Measurements from ENCODE around the gene CLSTN3. TPM values are rescaled to one million over a fixed set of nuclear protein-coding genes. Genes with fewer than 3 reads are reported as not detected.

The CLSTN3 gene
- total RNA-seq, 1 experiment from 2014 or later: 111 TPM

- intact Hi-C loops (cut with micrococcal nuclease; ENCODE audit: unreplicated experiment): no loop called here
- TF ChIP-seq EZH2 (IDR thresholded peaks at IDR 0.05; ENCODE audit: low read depth) (no peak), CTCF (conservative IDR thresholded peaks at IDR 0.05) (no peak)
- Histone ChIP-seq H3K27me3 (ENCODE audit: insufficient read depth, low read depth) (no peaks in the 10 kb centered on the region), H3K79me2 (ENCODE audit: low read depth) (no peaks in the 10 kb centered on the region), H3K4me3 (no peak overlapping the region), H3K4me2 (no peak overlapping the region), H3K27ac (no peak overlapping the region), H3K9me3 (ENCODE audit: insufficient read depth, low read depth) (no peaks in the 10 kb centered on the region), H4K20me1 (ENCODE audit: insufficient read depth) (no peaks in the 10 kb centered on the region), H3K4me1 (replicated peaks; ENCODE audit: insufficient read depth) (no peaks in the 10 kb centered on the region), H3F3A (ENCODE audit: insufficient read depth, low read depth) (no peaks in the 10 kb centered on the region), H3K36me3 (ENCODE audit: low read depth) (no peaks in the 10 kb centered on the region), H2AFZ (no peak overlapping the region), H3K9me2 (ENCODE audit: insufficient read depth) (no peaks in the 10 kb centered on the region)
- ChIA-PET POLR2A (ENCODE audit: unreplicated experiment) (no interaction called here), CTCF (no interaction called here)
- BruUV-seq (replicated peaks): no TSS peak
- DNase-seq: no peak
These were observed 8.8 kb upstream of the CLSTN3 start for GRCh38 chr12:7121324-7121723.

- no peak overlapping the region for H3K4me2 ChIP-seq
- ChIA-PET CTCF (interaction anchor here (0.6 kb wide), 1 partner anchor 145 kb away, joined by 12 read pairs; no protein-coding TSS in a partner anchor), POLR2A (ENCODE audit: unreplicated experiment) (interaction anchor here (0.6 kb wide), 1 partner anchor 385 kb away, joined by 3 read pairs; no protein-coding TSS in a partner anchor)
- no peaks in the 10 kb centered on the region for H3K9me2 ChIP-seq (ENCODE audit: insufficient read depth)
- no peak for TF ChIP-seq CTCF (conservative IDR thresholded peaks at IDR 0.05)
- no peak for TF ChIP-seq EZH2 (IDR thresholded peaks at IDR 0.05; ENCODE audit: low read depth)
- no peaks in the 10 kb centered on the region for H3K4me1 ChIP-seq (replicated peaks; ENCODE audit: insufficient read depth)
- no peaks in the 10 kb centered on the region for H3K9me3 ChIP-seq (ENCODE audit: insufficient read depth, low read depth)
- H3K27me3 ChIP-seq (ENCODE audit: insufficient read depth, low read depth): no peaks in the 10 kb centered on the region
- no peak overlapping the region for H3K4me3 ChIP-seq
- H3K36me3 ChIP-seq (ENCODE audit: low read depth): no peaks in the 10 kb centered on the region
- no peaks in the 10 kb centered on the region for H3K79me2 ChIP-seq (ENCODE audit: low read depth)
- H3F3A ChIP-seq (ENCODE audit: insufficient read depth, low read depth): no peaks in the 10 kb centered on the region
- no peak for DNase-seq
- BruUV-seq (replicated peaks): no TSS peak
- no peak overlapping the region for H2AFZ ChIP-seq
- intact Hi-C loops (cut with micrococcal nuclease; ENCODE audit: unreplicated experiment): no loop called here
- no peaks in the 10 kb centered on the region for H4K20me1 ChIP-seq (ENCODE audit: insufficient read depth)
- no peak overlapping the region for H3K27ac ChIP-seq
These were observed 7.1 kb upstream of the CLSTN3 start for GRCh38 chr12:7122811-7123769.

GRCh38 chr12:7123806-7124522, 6.2 kb upstream of the CLSTN3 start:
- intact Hi-C loops (cut with micrococcal nuclease; ENCODE audit: unreplicated experiment): no loop called here
- no peak overlapping the region for H3K4me2 ChIP-seq
- BruUV-seq (replicated peaks): no TSS peak
- H4K20me1 ChIP-seq (ENCODE audit: insufficient read depth): no peaks in the 10 kb centered on the region
- no peak for DNase-seq
- H3F3A ChIP-seq (ENCODE audit: insufficient read depth, low read depth): no peaks in the 10 kb centered on the region
- ChIA-PET CTCF (interaction anchor here (0.6 kb wide), 1 partner anchor 146 kb away, joined by 12 read pairs; no protein-coding TSS in a partner anchor), POLR2A (ENCODE audit: unreplicated experiment) (interaction anchor here (0.6 kb wide), 1 partner anchor 384 kb away, joined by 3 read pairs; no protein-coding TSS in a partner anchor)
- H3K27me3 ChIP-seq (ENCODE audit: insufficient read depth, low read depth): no peaks in the 10 kb centered on the region
- no peaks in the 10 kb centered on the region for H3K9me2 ChIP-seq (ENCODE audit: insufficient read depth)
- H3K4me1 ChIP-seq (replicated peaks; ENCODE audit: insufficient read depth): peaks cover under 1% of the 10 kb centered on the region; the same call in 1 of the 2 replicates
- no peak overlapping the region for H3K4me3 ChIP-seq
- no peaks in the 10 kb centered on the region for H3K79me2 ChIP-seq (ENCODE audit: low read depth)
- no peaks in the 10 kb centered on the region for H3K36me3 ChIP-seq (ENCODE audit: low read depth)
- H3K27ac ChIP-seq: no peak overlapping the region
- H3K9me3 ChIP-seq (ENCODE audit: insufficient read depth, low read depth): no peaks in the 10 kb centered on the region
- H2AFZ ChIP-seq: no peak overlapping the region
- no peak for TF ChIP-seq EZH2 (IDR thresholded peaks at IDR 0.05; ENCODE audit: low read depth)
- TF ChIP-seq CTCF (conservative IDR thresholded peaks at IDR 0.05): no peak
